Thyroid gland (tissue), 4 donors: ENCODE results near the gene PRAMEF20. TPM values are rescaled to one million over a fixed set of nuclear protein-coding genes. Genes with fewer than 3 reads are reported as not detected.
"Not testable (repeated sequence)": the region's sequence is repeated elsewhere in the genome, so short reads cannot be mapped to it uniquely, and the experiment has no call there.

Experiments used
- DNase-seq, 2 donors: peaks; one replicate each; pipeline ENCODE4 v3.0.0-alpha.2; 2019
- H3K27ac ChIP-seq, 3 donors: fragments of 200-600 bp; sonication (generic); 1 replicate in 2 of 3; 2 replicates in 1 of 3; pipeline ENCODE4 v1.5.1; 2016 to 2019; ENCODE audit warnings: mild to moderate bottlenecking in 1 of 3, moderate library complexity in 1 of 3
- H3K27me3 ChIP-seq: fragments of 200-600 bp; sonication (generic); one replicate; pipeline ENCODE4 v1.5.1; 2019
- H3K36me3 ChIP-seq, 2 donors: fragments of 200-600 bp; sonication (generic); one replicate each; pipeline ENCODE4 v1.5.1; 2016 to 2019
- H3K4me1 ChIP-seq, 2 donors: fragments of 200-600 bp; sonication (generic); one replicate each; pipeline ENCODE4 v1.5.1; 2017 to 2019
- H3K4me3 ChIP-seq, 3 donors: fragments of 200-600 bp; sonication (generic); replicated peaks in 1 of 3; 1 replicate in 2 of 3; 2 replicates in 1 of 3; pipeline ENCODE4 v1.5.1; 2016; ENCODE audit warnings: mild to moderate bottlenecking in 1 of 3
- H3K9me3 ChIP-seq: fragments of 200-600 bp; sonication (generic); one replicate; pipeline ENCODE4 v1.5.1; 2017
- WGBS, 2 donors: methylation state at CpG; one replicate each; pipeline ENCODE4 v1.1.5; 2017; 5-methylcytosine and 5-hydroxymethylcytosine counted together
- intact Hi-C: fragments of 100-400 bp; cut with DNase I; formaldehyde crosslinking; loops from one replicate; pipeline ENCODE4 v1.15.1; 2023
- total RNA-seq, 4 donors: library from RNA; depleted of rRNA; stranded (reverse); fragments of >200 nt; gene quantifications; one replicate each; pipeline ENCODE4 v1.2.3, GENCODE V29; 2016

The PRAMEF20 gene
- not detected for total RNA-seq

DNA sequence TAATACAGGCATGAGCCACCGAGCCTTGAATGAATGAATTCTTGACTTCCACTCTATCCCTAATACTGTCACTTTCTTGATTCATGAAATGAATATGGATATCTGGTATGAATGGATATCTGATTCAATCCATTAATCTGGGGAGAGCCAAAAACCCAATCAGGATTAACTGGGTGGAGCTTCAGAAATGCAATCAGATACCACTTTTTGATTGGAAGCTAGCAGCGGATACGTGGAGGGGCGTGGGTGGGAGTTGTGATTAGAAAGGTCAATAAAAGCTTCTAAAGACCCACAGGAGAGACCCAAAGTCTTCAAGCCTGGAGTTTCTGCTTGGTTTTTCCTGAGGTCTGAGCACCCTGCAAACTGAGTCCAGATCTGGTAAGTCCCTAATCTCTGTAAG, at the start of gene PRAMEF20:
Gene PRAMEF20, plus strand, starts transcription at position 301 of the 400 bp plus-strand sequence. CDS start 5,905 bp downstream, outside the sequence.
- intact Hi-C loops, H3K9me3 ChIP-seq, H3K4me1 ChIP-seq, DNase-seq, H3K4me3 ChIP-seq, H3K36me3 ChIP-seq, H3K27ac ChIP-seq, H3K27me3 ChIP-seq: not testable (repeated sequence)
- WGBS, 2 donors, result 65 to 91% methylated on average over 4 of the region's 4 CpGs

GRCh38 chr1:13362364-13362763, 47.9 kb upstream of the PRAMEF20 start:
- intact Hi-C loops, H3K36me3 ChIP-seq, DNase-seq, H3K9me3 ChIP-seq, H3K4me1 ChIP-seq, H3K27me3 ChIP-seq, H3K4me3 ChIP-seq, H3K27ac ChIP-seq: not testable (repeated sequence)
- 100% methylated on average over 1 of the region's 7 CpGs for WGBS, 2 donors

- H3K4me3 ChIP-seq, H3K9me3 ChIP-seq, H3K36me3 ChIP-seq, intact Hi-C loops, H3K27me3 ChIP-seq, H3K4me1 ChIP-seq, DNase-seq, H3K27ac ChIP-seq: not testable (repeated sequence)
- WGBS, 2 donors, result 48 to 56% methylated on average over 2 to 3 of the region's 4 CpGs
Measured at GRCh38 chr1:13364928-13365327, 45.3 kb upstream of the PRAMEF20 start.

GRCh38 chr1:13366536-13366935, 43.7 kb upstream of the PRAMEF20 start:
- intact Hi-C loops, result not testable (repeated sequence)

GRCh38 chr1:13368544-13368943, 41.7 kb upstream of the PRAMEF20 start:
- WGBS, 2 donors, result 73 to 77% methylated on average over 4 of the region's 4 CpGs
- H3K4me3 ChIP-seq, H3K4me1 ChIP-seq, H3K27me3 ChIP-seq, H3K9me3 ChIP-seq, intact Hi-C loops, H3K27ac ChIP-seq, H3K36me3 ChIP-seq: not testable (repeated sequence)
- DNase-seq, result peak; percentile 9

More at GRCh38 chr1:13366536-13366935, 43.7 kb upstream of the PRAMEF20 start:
- H3K27me3 ChIP-seq, DNase-seq, H3K9me3 ChIP-seq, H3K4me3 ChIP-seq, H3K4me1 ChIP-seq, H3K27ac ChIP-seq, H3K36me3 ChIP-seq: not testable (repeated sequence)
- WGBS, 2 donors, result 92 to 96% methylated on average over 3 of the region's 3 CpGs

DNA sequence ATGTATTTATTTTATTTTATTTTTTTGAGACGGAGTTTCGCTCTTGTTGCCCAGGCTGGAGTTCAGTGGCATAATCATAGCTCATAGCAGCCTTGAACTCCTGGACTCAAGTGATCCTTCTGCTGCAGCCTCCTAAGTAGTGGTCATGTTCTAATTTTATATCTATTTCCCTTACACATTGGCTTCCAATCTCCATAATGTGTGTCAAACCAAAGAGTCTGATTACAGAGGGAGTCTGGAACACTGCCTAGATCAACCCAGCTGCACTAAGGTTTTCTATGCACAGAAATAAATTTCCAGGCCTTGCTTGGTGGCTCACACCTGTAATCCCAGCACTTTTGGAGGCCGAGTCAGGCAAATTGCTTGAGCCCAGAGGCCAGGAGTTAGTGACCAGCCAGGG, 31.3 kb upstream of the PRAMEF20 start:
- H3K4me1 ChIP-seq, H3K9me3 ChIP-seq, H3K27me3 ChIP-seq, DNase-seq, H3K27ac ChIP-seq, H3K36me3 ChIP-seq, H3K4me3 ChIP-seq, intact Hi-C loops: not testable (repeated sequence)
- 83 to 84% methylated on average over 3 of the region's 3 CpGs for WGBS, 2 donors

DNA sequence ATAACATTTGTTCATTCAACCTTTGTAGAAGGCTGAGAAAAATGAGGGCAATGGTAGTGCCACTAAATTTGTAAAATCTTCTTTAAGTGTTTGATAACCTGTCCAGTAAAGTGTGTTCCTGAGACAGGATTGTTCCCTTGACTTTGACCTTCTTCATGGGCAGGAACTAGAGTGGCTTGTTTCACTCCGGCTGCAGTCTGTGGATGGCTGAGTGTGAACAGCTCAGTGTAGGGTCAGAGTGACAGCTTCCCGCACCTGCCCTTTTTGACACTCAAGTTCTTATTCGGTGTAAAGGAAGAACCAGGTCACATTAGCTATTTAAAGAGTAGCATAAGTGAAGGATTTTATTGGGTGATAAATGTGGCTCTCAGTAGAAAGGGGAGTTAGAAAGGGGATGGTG, 29.9 kb upstream of the PRAMEF20 start:
- H3K4me1 ChIP-seq, DNase-seq, H3K36me3 ChIP-seq, H3K27ac ChIP-seq, H3K4me3 ChIP-seq, intact Hi-C loops, H3K27me3 ChIP-seq, H3K9me3 ChIP-seq: not testable (repeated sequence)
- WGBS, 2 donors, result 70 to 75% methylated on average over 3 of the region's 3 CpGs

GRCh38 chr1:13389332-13389731, 20.9 kb upstream of the PRAMEF20 start, which contains the start of gene PRAMEF17:
PRAMEF17 (plus strand) TSS chr1:13389632; CDS start chr1:13389658, 26 bp downstream.
- intact Hi-C loops, H3K4me3 ChIP-seq, H3K9me3 ChIP-seq, H3K27ac ChIP-seq, H3K27me3 ChIP-seq, H3K36me3 ChIP-seq, H3K4me1 ChIP-seq, DNase-seq: not testable (repeated sequence)

- 72 to 80% methylated on average over 7 of the region's 7 CpGs for WGBS, 2 donors
- H3K27me3 ChIP-seq, intact Hi-C loops, H3K9me3 ChIP-seq, H3K27ac ChIP-seq, H3K4me1 ChIP-seq, H3K4me3 ChIP-seq, H3K36me3 ChIP-seq, DNase-seq: not testable (repeated sequence)
Measured at GRCh38 chr1:13393004-13393403, 17.2 kb upstream of the PRAMEF20 start.

GRCh38 chr1:13394761-13395160, 15.5 kb upstream of the PRAMEF20 start:
- DNase-seq, H3K9me3 ChIP-seq, H3K27ac ChIP-seq, intact Hi-C loops, H3K27me3 ChIP-seq, H3K4me3 ChIP-seq, H3K36me3 ChIP-seq, H3K4me1 ChIP-seq: not testable (repeated sequence)
- 79 to 94% methylated on average over 13 to 16 of the region's 32 CpGs for WGBS, 2 donors

- intact Hi-C loops, result not testable (repeated sequence)
Measured at GRCh38 chr1:13395311-13395710, 14.9 kb upstream of the PRAMEF20 start.

More at GRCh38 chr1:13395311-13395710, 14.9 kb upstream of the PRAMEF20 start:
- not testable (repeated sequence) for H3K27ac ChIP-seq, H3K4me3 ChIP-seq, H3K9me3 ChIP-seq, H3K4me1 ChIP-seq, H3K27me3 ChIP-seq, DNase-seq, H3K36me3 ChIP-seq
- WGBS, 2 donors, result 93 to 96% methylated on average over 12 to 16 of the region's 22 CpGs
